ENCODE results near the gene TMEM14B. TPM values are rescaled to one million over a fixed set of nuclear protein-coding genes. Genes with fewer than 3 reads are reported as not detected.

The TMEM14B gene
- total and polyA plus RNA-seq, 12 donors: 74.3 to 210 (median 123) TPM

DNA sequence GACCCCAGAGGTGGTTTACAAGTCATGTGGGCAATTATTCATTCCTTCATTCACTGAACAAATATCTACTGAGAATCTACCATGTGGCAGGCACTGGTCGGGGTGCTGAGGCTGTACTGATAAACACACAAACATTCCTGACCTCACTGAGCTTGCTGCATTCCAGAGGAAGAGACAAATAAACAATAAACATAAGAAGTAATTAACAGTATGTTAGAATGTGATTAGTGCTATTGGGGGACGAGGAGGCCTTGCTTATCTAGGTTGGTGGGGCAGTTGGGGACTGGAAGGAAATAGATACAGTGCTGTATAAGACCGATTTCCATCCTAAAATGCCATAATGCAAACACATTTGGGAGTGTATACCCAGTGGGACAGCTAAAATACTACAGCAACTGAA, 46.6 kb downstream of the TMEM14B start:
- WGBS, 4 donors: 73 to 90% (median 77%) methylated on average over 3 of the region's 3 CpGs

DNA sequence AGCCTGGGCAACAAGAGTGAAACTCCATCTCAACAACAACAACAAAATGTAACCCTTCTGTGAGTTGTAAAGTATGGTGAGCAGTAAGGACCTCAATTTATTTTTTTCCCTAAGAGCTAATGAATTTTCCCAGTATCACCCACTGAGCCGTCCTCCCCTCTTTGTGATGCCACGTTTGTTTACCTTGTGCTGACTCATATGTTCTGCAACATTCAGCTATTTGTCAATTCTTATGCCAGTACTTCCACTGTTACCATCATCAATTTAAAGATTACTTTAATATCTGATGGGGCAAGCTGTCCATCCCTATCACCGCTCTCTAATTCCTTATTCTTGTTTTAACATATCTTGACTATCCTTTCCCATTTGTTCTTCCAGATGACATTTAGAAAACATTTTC, 53.2 kb downstream of the TMEM14B start:
- intact Hi-C loops (cut with DNase I): loop anchor here in 1 of 2 donors (10.0 kb wide), 2 partner anchors 106 to 326 kb away; partner anchors contain the start of genes C6orf52 and PAK1IP1
- TF ChIP-seq POLR2A (IDR thresholded peaks at IDR 0.05): no peak
- TF ChIP-seq, protein P1, sequence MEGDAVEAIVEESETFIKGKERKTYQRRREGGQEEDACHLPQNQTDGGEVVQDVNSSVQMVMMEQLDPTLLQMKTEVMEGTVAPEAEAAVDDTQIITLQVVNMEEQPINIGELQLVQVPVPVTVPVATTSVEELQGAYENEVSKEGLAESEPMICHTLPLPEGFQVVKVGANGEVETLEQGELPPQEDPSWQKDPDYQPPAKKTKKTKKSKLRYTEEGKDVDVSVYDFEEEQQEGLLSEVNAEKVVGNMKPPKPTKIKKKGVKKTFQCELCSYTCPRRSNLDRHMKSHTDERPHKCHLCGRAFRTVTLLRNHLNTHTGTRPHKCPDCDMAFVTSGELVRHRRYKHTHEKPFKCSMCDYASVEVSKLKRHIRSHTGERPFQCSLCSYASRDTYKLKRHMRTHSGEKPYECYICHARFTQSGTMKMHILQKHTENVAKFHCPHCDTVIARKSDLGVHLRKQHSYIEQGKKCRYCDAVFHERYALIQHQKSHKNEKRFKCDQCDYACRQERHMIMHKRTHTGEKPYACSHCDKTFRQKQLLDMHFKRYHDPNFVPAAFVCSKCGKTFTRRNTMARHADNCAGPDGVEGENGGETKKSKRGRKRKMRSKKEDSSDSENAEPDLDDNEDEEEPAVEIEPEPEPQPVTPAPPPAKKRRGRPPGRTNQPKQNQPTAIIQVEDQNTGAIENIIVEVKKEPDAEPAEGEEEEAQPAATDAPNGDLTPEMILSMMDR (IDR thresholded peaks at IDR 0.05): no peak
- DNase-seq: no peak
- Histone ChIP-seq H3K27ac (no peak overlapping the region), H3K9me3 (replicated peaks in 1 of 3) (no peaks in the 10 kb centered on the region), H3K36me3 (replicated peaks in 1 of 2) (no peaks in the 10 kb centered on the region), H3K4me1 (replicated peaks in 1 of 2) (no peaks in the 10 kb centered on the region), H3K4me3 (no peak overlapping the region), H3K27me3 (no peaks in the 10 kb centered on the region)
- 53 to 71% (median 59%) methylated on average over 3 of the region's 3 CpGs for WGBS, 4 donors

More for the DNA sequence above, 46.6 kb downstream of the TMEM14B start:
- Histone ChIP-seq H3K27ac (no peak overlapping the region), H3K4me3 (no peak overlapping the region), H3K4me1 (replicated peaks in 1 of 2) (no peaks in the 10 kb centered on the region), H3K9me3 (replicated peaks in 1 of 3) (no peaks in the 10 kb centered on the region), H3K36me3 (replicated peaks in 1 of 2) (no peaks in the 10 kb centered on the region), H3K27me3 (no peaks in the 10 kb centered on the region)
- no peak for TF ChIP-seq POLR2A (IDR thresholded peaks at IDR 0.05)
- DNase-seq: no peak
- intact Hi-C loops (cut with DNase I): no loop called here

DNA sequence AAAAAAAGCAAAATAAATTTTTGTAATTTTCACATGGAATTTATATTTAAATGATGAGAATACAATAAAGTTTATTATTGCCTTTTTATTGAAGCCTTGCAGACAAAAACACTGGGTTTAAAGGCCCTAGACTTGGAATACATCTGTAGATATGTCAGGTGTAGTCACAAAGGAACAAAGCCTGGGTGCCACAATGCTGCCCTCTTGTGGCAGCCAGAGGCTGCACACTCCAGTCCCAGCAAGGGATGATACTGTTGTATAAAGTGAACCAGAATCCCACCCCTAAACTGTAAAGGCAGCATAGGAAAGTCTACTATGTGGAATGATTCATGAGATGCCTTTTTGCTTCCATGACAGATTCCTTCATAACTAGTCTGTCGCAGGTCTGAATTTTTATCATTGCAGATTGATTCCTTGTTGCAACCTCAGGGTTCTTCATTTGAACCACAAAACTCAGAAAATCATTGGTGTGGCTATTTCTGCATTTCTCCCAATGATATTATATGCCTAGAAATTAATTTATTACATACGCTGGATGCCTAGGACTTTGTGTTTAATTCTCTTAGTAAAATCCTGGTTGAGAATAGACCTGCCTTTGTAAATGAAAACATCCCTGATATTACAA, 53.7 kb downstream of the TMEM14B start:
- Histone ChIP-seq H3K36me3 (replicated peaks in 1 of 2) (no peaks in the 10 kb centered on the region), H3K27me3 (no peaks in the 10 kb centered on the region), H3K9me3 (replicated peaks in 1 of 3) (no peaks in the 10 kb centered on the region), H3K4me1 (replicated peaks in 1 of 2) (no peaks in the 10 kb centered on the region), H3K27ac (no peak overlapping the region), H3K4me3 (no peak overlapping the region)
- TF ChIP-seq, protein P1 (IDR thresholded peaks at IDR 0.05): peak; percentile 85 to 98 (median 92)
- no peak for TF ChIP-seq POLR2A (IDR thresholded peaks at IDR 0.05)
- DNase-seq: peak; percentile 25 to 80 (median 58)
- intact Hi-C loops (cut with DNase I): loop anchor here in 1 of 2 donors (10.0 kb wide), 2 partner anchors 107 to 327 kb away; partner anchors contain the start of genes C6orf52 and PAK1IP1
- 19 to 47% (median 26%) methylated on average over 2 of the region's 2 CpGs for WGBS, 4 donors

Small RNAs within 50 kb of the gene (small RNA-seq; reads per million reads assigned to genes)
- gene RNA5SP203: 0 reads per million in 2 donors

Other genes with a start within 250 kb of the TMEM14B start
- gene GCNT2, start 226.5 kb upstream of the TMEM14B start, total RNA-seq: 1 to 10 TPM in 8 of 9 donors, under 1 TPM in 1; 0.87 to 4.0 (median 1.8) TPM
- gene GCNT2, start 226.5 kb upstream of the TMEM14B start, polyA plus RNA-seq: 1 to 10 TPM in 1 of 3 donors, under 1 TPM in 2; 0.27 to 1.2 (median 0.56) TPM
- 1 to 10 TPM in 5 of 9 donors, under 1 TPM in 1, not detected in 3; 0.96 to 5.5 (median 2.6) TPM for gene C6orf52, start 53.2 kb upstream of the TMEM14B start, total RNA-seq
- 1 to 10 TPM; 1.9 to 4.2 (median 2.8) TPM for gene C6orf52, start 53.2 kb upstream of the TMEM14B start, polyA plus RNA-seq
- gene PAK1IP1, start 52.8 kb upstream of the TMEM14B start, total RNA-seq: 10 to 100 TPM in 5 of 9 donors, 1 to 10 TPM in 4; 4.5 to 17.6 (median 13.8) TPM
- gene PAK1IP1, start 52.8 kb upstream of the TMEM14B start, polyA plus RNA-seq: 10 to 100 TPM in 1 of 3 donors, 1 to 10 TPM in 2; 6.7 to 32.3 (median 8.0) TPM
- gene TMEM14C, start 24.7 kb upstream of the TMEM14B start, total RNA-seq: 100 to 1,000 TPM; 126 to 312 (median 167) TPM
- 100 to 1,000 TPM; 105 to 196 (median 157) TPM for gene TMEM14C, start 24.7 kb upstream of the TMEM14B start, polyA plus RNA-seq
- gene MAK, start 90.7 kb downstream of the TMEM14B start, total RNA-seq: under 1 TPM in 5 of 9 donors, not detected in 4; under 0.01 to 0.43 (median 0.19) TPM
- gene MAK, start 90.7 kb downstream of the TMEM14B start, polyA plus RNA-seq: under 1 TPM; 0.07 to 0.13 (median 0.08) TPM
- gene GCM2, start 134.2 kb downstream of the TMEM14B start, total RNA-seq: not detected
- not detected for gene GCM2, start 134.2 kb downstream of the TMEM14B start, polyA plus RNA-seq
- gene SYCP2L, start 139.2 kb downstream of the TMEM14B start, total RNA-seq: 1 to 10 TPM in 2 of 9 donors, under 1 TPM in 5, not detected in 2; 0.24 to 3.0 (median 0.48) TPM
- 1 to 10 TPM in 1 of 3 donors, under 1 TPM in 2; 0.09 to 1.0 (median 0.84) TPM for gene SYCP2L, start 139.2 kb downstream of the TMEM14B start, polyA plus RNA-seq